H9 (cell line): ENCODE results near the gene ADAD2. TPM values are rescaled to one million over a fixed set of nuclear protein-coding genes. Genes with fewer than 3 reads are reported as not detected.

ENCODE experiments used
- DNase-seq: peaks from one replicate; pipeline ENCODE4 v3.0.0-alpha.2; 2017
- H2AFZ ChIP-seq: one replicate; pipeline ENCODE4 v1.6.1; 2013; ENCODE audit warnings: mild to moderate bottlenecking, low read length, control low read depth, moderate library complexity
- H2AK5ac ChIP-seq: 2 replicates; pipeline ENCODE4 v1.6.1; 2013; ENCODE audit warnings: low read length, control low read depth, mixed read lengths; ENCODE audit not compliant: insufficient read length
- H2BK120ac ChIP-seq: one replicate; pipeline ENCODE4 v1.6.1; 2013; ENCODE audit warnings: low read depth, mild to moderate bottlenecking, low read length, control low read depth, inconsistent platforms; ENCODE audit not compliant: poor library complexity, severe bottlenecking
- H2BK12ac ChIP-seq: 2 replicates; pipeline ENCODE4 v1.6.1; 2013; ENCODE audit warnings: low read length, control low read depth, mixed read lengths, low read depth; ENCODE audit not compliant: insufficient read length
- H2BK15ac ChIP-seq: 2 replicates; pipeline ENCODE4 v1.6.1; 2013; ENCODE audit warnings: low read depth, low read length, control low read depth
- H2BK20ac ChIP-seq: one replicate; pipeline ENCODE4 v1.6.1; 2013; ENCODE audit warnings: low read depth, mild to moderate bottlenecking, low read length, control low read depth, inconsistent platforms; ENCODE audit not compliant: poor library complexity, severe bottlenecking
- H2BK5ac ChIP-seq: 2 replicates; pipeline ENCODE4 v1.6.1; 2013; ENCODE audit warnings: low read length, control low read depth, mixed read lengths; ENCODE audit not compliant: insufficient read length
- H3K14ac ChIP-seq: 2 replicates; pipeline ENCODE4 v1.6.1; 2013; ENCODE audit warnings: low read length, control low read depth; ENCODE audit not compliant: insufficient read depth
- H3K18ac ChIP-seq: 2 replicates; pipeline ENCODE4 v1.6.1; 2013; ENCODE audit warnings: low read depth, mild to moderate bottlenecking, mixed read lengths, low read length, control low read depth; ENCODE audit not compliant: insufficient read length
- H3K23ac ChIP-seq: 2 replicates; pipeline ENCODE4 v1.6.1; 2013; ENCODE audit warnings: low read length, control low read depth, mixed read lengths, low read depth; ENCODE audit not compliant: insufficient read length
- H3K23me2 ChIP-seq: 2 replicates; pipeline ENCODE4 v1.6.1; 2013; ENCODE audit warnings: low read depth, mild to moderate bottlenecking, mixed read lengths, low read length, control low read depth; ENCODE audit not compliant: insufficient read length, poor library complexity, severe bottlenecking
- H3K27ac ChIP-seq: 2 replicates; pipeline ENCODE4 v1.5.1; 2013; ENCODE audit warnings: low read length, control low read depth, mixed read lengths, low read depth; ENCODE audit not compliant: insufficient read length
- H3K27me3 ChIP-seq: 2 replicates; pipeline ENCODE4 v1.6.1; 2013; ENCODE audit warnings: low read length, control low read depth, inconsistent platforms; ENCODE audit not compliant: insufficient read depth
- H3K4ac ChIP-seq: 2 replicates; pipeline ENCODE4 v1.6.1; 2013; ENCODE audit warnings: low read depth, mild to moderate bottlenecking, control low read depth, inconsistent platforms, low read length, moderate library complexity
- H3K4me1 ChIP-seq: 2 replicates; pipeline ENCODE4 v1.6.1; 2013; ENCODE audit warnings: low read length, control low read depth, inconsistent platforms; ENCODE audit not compliant: insufficient read depth
- H3K4me2 ChIP-seq: 2 replicates; pipeline ENCODE4 v1.6.1; 2013; ENCODE audit warnings: low read length, control low read depth, mixed read lengths; ENCODE audit not compliant: insufficient read length, insufficient read depth
- H3K56ac ChIP-seq: 2 replicates; pipeline ENCODE4 v1.6.1; 2013; ENCODE audit warnings: low read depth, mild to moderate bottlenecking, mixed read lengths, low read length, control low read depth; ENCODE audit not compliant: insufficient read length
- H3K79me1 ChIP-seq: 2 replicates; pipeline ENCODE4 v1.6.1; 2013; ENCODE audit warnings: low read depth, mild to moderate bottlenecking, moderate library complexity, low read length, control low read depth, inconsistent platforms; ENCODE audit not compliant: insufficient read depth, poor library complexity, severe bottlenecking
- H3K79me2 ChIP-seq: 2 replicates; pipeline ENCODE4 v1.6.1; 2013; ENCODE audit warnings: low read length, control low read depth, inconsistent platforms; ENCODE audit not compliant: insufficient read depth
- H3K9ac ChIP-seq: 2 replicates; pipeline ENCODE4 v1.6.1; 2013; ENCODE audit warnings: low read length, control low read depth, mixed read lengths; ENCODE audit not compliant: insufficient read length; ENCODE audit errors: extremely low read depth
- H3K9me3 ChIP-seq: one replicate; pipeline ENCODE4 v1.6.1; 2013; ENCODE audit warnings: low read depth, low read length, inconsistent platforms; ENCODE audit not compliant: control insufficient read depth
- H3T11ph ChIP-seq: one replicate; pipeline ENCODE4 v1.6.1; 2013; ENCODE audit warnings: mild to moderate bottlenecking, low read length, control low read depth, inconsistent platforms
- H4K20me1 ChIP-seq: one replicate; pipeline ENCODE4 v1.6.1; 2013; ENCODE audit not compliant: control insufficient read depth, insufficient read length, insufficient read depth
- H4K5ac ChIP-seq: 2 replicates; pipeline ENCODE4 v1.6.1; 2013; ENCODE audit warnings: low read depth, mild to moderate bottlenecking, mixed read lengths, low read length, control low read depth; ENCODE audit not compliant: insufficient read length
- H4K8ac ChIP-seq: replicated peaks from 2 replicates; pipeline ENCODE4 v1.6.1; 2013; ENCODE audit warnings: low read length, control low read depth, mixed read lengths, low read depth; ENCODE audit not compliant: insufficient read length
- H4K91ac ChIP-seq: 2 replicates; pipeline ENCODE4 v1.6.1; 2013; ENCODE audit warnings: low read depth, mild to moderate bottlenecking, moderate library complexity, mixed read lengths, low read length, control low read depth; ENCODE audit not compliant: insufficient read length
- H3K27ac Mint-ChIP-seq, 3 experiments: 2 replicates in 2 of 3; 3 replicates in 1 of 3; pipeline ENCODE4 v1.8.0; 2020 to 2021; ENCODE audit warnings: mixed read lengths in 3 of 3, mild to moderate bottlenecking in 1 of 3, moderate library complexity in 1 of 3
- H3K27me3 Mint-ChIP-seq: 2 replicates; pipeline ENCODE4 v1.8.0; 2021; ENCODE audit warnings: low read depth, mild to moderate bottlenecking, moderate library complexity, mixed read lengths
- H3K36me3 Mint-ChIP-seq, 3 experiments: 2 replicates in 2 of 3; 3 replicates in 1 of 3; pipeline ENCODE4 v1.8.0; 2020 to 2021; ENCODE audit warnings: low read depth in 3 of 3, mixed read lengths in 3 of 3; ENCODE audit not compliant: insufficient read depth in 1 of 3
- H3K4me1 Mint-ChIP-seq, 2 experiments: 2 replicates each; pipeline ENCODE4 v1.8.0; 2020; ENCODE audit warnings: mixed read lengths in 2 of 2
- H3K4me3 Mint-ChIP-seq, 2 experiments: 2 replicates in 1 of 2; 3 replicates in 1 of 2; pipeline ENCODE4 v1.8.0; 2020 to 2021; ENCODE audit warnings: mild to moderate bottlenecking in 2 of 2, mixed read lengths in 2 of 2, moderate library complexity in 1 of 2
- H3K9me3 Mint-ChIP-seq, 2 experiments: 2 replicates in 1 of 2; 3 replicates in 1 of 2; pipeline ENCODE4 v1.8.0; 2020; ENCODE audit warnings: mild to moderate bottlenecking in 2 of 2, mixed read lengths in 2 of 2, moderate library complexity in 1 of 2
- WGBS: extraction: QIAGEN DNeasy Blood & Tissue Kit; methylation state at CpG from one replicate; pipeline ENCODE4 v1.1.7; 2013; ENCODE audit warnings: missing lambda C conversion rate, low lambda C conversion rate, mixed read lengths; ENCODE audit not compliant: insufficient read length; ENCODE audit errors: extremely low coverage; 5-methylcytosine and 5-hydroxymethylcytosine counted together
- total RNA-seq: library from RNA; stranded (reverse); gene quantifications from 2 replicates; pipeline ENCODE4 v1.2.1, GENCODE V29; 2021
- TF ChIP-seq, protein P1 (sequence below): fragments of 200-600 bp; sonication (generic); conservative IDR thresholded peaks from 3 replicates; pipeline ENCODE4 v1.8.0; 2021; ENCODE audit warnings: antibody characterized with exemption, mild to moderate bottlenecking

Gene ADAD2
- total RNA-seq, 1 experiment from 2014 or later: 1.0 TPM

DNA sequence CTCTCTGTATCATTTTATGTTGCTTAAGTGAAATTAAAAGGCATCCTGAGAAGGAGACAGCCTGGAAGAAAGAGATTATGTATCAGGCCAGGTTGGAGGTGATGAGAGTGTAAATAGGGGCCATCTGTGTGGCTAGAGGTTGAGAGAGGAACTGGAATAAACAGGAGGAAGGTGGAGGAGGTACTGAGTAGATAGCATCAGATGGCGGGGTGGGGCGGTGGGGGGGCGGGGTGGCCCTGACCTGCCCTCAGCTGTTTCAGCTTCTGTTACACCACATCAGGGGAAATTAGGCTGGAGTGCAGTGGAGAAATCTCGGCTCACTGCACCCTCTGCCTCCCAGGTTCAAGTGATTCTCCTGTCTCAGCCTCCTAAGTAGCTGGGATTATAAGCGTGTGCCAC is 55.7 kb downstream of the ADAD2 start:
- Histone ChIP-seq H3K18ac (no peak overlapping the region), H3K23me2 (no peaks in the 10 kb centered on the region), H3K27ac (no peak overlapping the region), H3K79me2 (no peaks in the 10 kb centered on the region), H3K4ac (no peak overlapping the region), H4K5ac (no peak overlapping the region), H2AFZ (no peak overlapping the region), H3K14ac (no peak overlapping the region), H4K20me1 (no peaks in the 10 kb centered on the region), H2BK20ac (no peak overlapping the region), H3K4me2 (no peak overlapping the region), H2BK12ac (no peak overlapping the region), H3T11ph (no peak overlapping the region), H3K56ac (no peak overlapping the region), H3K9ac (no peak overlapping the region), H3K79me1 (no peaks in the 10 kb centered on the region), H2BK120ac (no peak overlapping the region), H2AK5ac (no peak overlapping the region), H3K9me3 (no peaks in the 10 kb centered on the region), H3K4me1 (no peaks in the 10 kb centered on the region), H4K91ac (no peak overlapping the region), H2BK5ac (no peak overlapping the region), H3K23ac (no peak overlapping the region), H4K8ac (no peak overlapping the region), H3K27me3 (no peaks in the 10 kb centered on the region), H2BK15ac (no peak overlapping the region)
- Mint-ChIP-seq H3K4me3 (no peak overlapping the region), H3K27ac (no peak overlapping the region), H3K9me3 (peaks cover 0 to 4% of the 10 kb centered on the region in 2 experiments; a peak in 3 of 5 replicates), H3K27me3 (peaks cover 6% of the 10 kb centered on the region), H3K4me1 (no peaks in the 10 kb centered on the region; a peak in 1 of 4 replicates), H3K36me3 (no peaks in the 10 kb centered on the region)
- TF ChIP-seq, protein P1, sequence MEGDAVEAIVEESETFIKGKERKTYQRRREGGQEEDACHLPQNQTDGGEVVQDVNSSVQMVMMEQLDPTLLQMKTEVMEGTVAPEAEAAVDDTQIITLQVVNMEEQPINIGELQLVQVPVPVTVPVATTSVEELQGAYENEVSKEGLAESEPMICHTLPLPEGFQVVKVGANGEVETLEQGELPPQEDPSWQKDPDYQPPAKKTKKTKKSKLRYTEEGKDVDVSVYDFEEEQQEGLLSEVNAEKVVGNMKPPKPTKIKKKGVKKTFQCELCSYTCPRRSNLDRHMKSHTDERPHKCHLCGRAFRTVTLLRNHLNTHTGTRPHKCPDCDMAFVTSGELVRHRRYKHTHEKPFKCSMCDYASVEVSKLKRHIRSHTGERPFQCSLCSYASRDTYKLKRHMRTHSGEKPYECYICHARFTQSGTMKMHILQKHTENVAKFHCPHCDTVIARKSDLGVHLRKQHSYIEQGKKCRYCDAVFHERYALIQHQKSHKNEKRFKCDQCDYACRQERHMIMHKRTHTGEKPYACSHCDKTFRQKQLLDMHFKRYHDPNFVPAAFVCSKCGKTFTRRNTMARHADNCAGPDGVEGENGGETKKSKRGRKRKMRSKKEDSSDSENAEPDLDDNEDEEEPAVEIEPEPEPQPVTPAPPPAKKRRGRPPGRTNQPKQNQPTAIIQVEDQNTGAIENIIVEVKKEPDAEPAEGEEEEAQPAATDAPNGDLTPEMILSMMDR: no peak
- no peak for DNase-seq
- no CpG with 5 or more reads among the region's 5 CpGs for WGBS

Other genes starting within 250 kb of the ADAD2 start
- gene OSGIN1, start 237.9 kb upstream of the ADAD2 start, total RNA-seq: 0.48 and 0.63 TPM in 2 replicates
- gene NECAB2, start 222.9 kb upstream of the ADAD2 start, total RNA-seq: 11.7 and 12.6 TPM in 2 replicates
- 0.35 TPM in 1 of 2 replicates, not detected in the other for gene SLC38A8, start 148.4 kb upstream of the ADAD2 start, total RNA-seq
- gene MBTPS1, start 74.2 kb upstream of the ADAD2 start, total RNA-seq: 46.8 and 48.7 TPM in 2 replicates
- gene HSDL1, start 46.0 kb upstream of the ADAD2 start, total RNA-seq: 34.2 and 38.2 TPM in 2 replicates
- gene DNAAF1, start 45.8 kb upstream of the ADAD2 start, total RNA-seq: 0.15 TPM in 1 of 2 replicates, not detected in the other
- 78.6 and 81.3 TPM in 2 replicates for gene TAF1C, start 4.1 kb upstream of the ADAD2 start, total RNA-seq
- not detected in 2 replicates for gene KCNG4, start 48.9 kb downstream of the ADAD2 start, total RNA-seq
- 0.24 and 0.29 TPM in 2 replicates for gene WFDC1, start 103.7 kb downstream of the ADAD2 start, total RNA-seq
- 2.8 and 4.0 TPM in 2 replicates for gene ATP2C2, start 177.4 kb downstream of the ADAD2 start, total RNA-seq